ENCODE data around the gene PTH1R.

PTH1R gene

GRCh38 chr3:46866720-46867549 lies 10.6 kb upstream of the PTH1R start:
- H3K27me3 ChIP-seq (ENCODE audit: insufficient read depth, low read length, poor library complexity): no peaks in the 10 kb centered on the region
- peak; percentile 87 for ATAC-seq (ENCODE audit: insufficient read depth, low read depth)
- H3K9ac ChIP-seq (ENCODE audit: low read depth, low read length): no peak overlapping the region
- peak overlapping the region; percentile 34; the same call in 1 of the 2 replicates for H3K27ac ChIP-seq (ENCODE audit: low read length)
- DNase-seq: peak; percentile 78
- H3K9me3 ChIP-seq (ENCODE audit: insufficient read depth, low read length, severe bottlenecking): no peaks in the 10 kb centered on the region
- H3K36me3 ChIP-seq (ENCODE audit: insufficient read depth, low read length): no peaks in the 10 kb centered on the region
- no peaks in the 10 kb centered on the region for H3K79me2 ChIP-seq (ENCODE audit: insufficient read depth, low read length)
- H3K4me3 ChIP-seq (ENCODE audit: low read depth in 1 of 2, low read length in 2 of 2): no peak overlapping the region
- no peaks in the 10 kb centered on the region for H3K4me1 ChIP-seq (ENCODE audit: insufficient read depth, low read length)
- no peaks in the 10 kb centered on the region; the same call in 1 of the 2 replicates for H4K20me1 ChIP-seq (ENCODE audit: insufficient read depth, low read length)
- no peak overlapping the region for H2AFZ ChIP-seq (ENCODE audit: low read depth, low read length)
- H3K4me2 ChIP-seq (ENCODE audit: insufficient read depth, low read length): no peak overlapping the region
- TF ChIP-seq, protein P1, sequence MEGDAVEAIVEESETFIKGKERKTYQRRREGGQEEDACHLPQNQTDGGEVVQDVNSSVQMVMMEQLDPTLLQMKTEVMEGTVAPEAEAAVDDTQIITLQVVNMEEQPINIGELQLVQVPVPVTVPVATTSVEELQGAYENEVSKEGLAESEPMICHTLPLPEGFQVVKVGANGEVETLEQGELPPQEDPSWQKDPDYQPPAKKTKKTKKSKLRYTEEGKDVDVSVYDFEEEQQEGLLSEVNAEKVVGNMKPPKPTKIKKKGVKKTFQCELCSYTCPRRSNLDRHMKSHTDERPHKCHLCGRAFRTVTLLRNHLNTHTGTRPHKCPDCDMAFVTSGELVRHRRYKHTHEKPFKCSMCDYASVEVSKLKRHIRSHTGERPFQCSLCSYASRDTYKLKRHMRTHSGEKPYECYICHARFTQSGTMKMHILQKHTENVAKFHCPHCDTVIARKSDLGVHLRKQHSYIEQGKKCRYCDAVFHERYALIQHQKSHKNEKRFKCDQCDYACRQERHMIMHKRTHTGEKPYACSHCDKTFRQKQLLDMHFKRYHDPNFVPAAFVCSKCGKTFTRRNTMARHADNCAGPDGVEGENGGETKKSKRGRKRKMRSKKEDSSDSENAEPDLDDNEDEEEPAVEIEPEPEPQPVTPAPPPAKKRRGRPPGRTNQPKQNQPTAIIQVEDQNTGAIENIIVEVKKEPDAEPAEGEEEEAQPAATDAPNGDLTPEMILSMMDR (IDR thresholded peaks at IDR 0.05; ENCODE audit: borderline replicate concordance, extremely low read depth, low read length, poor library complexity, severe bottlenecking): peak; percentile 95
- no peak for TF ChIP-seq EZH2 (IDR thresholded peaks at IDR 0.05; ENCODE audit: borderline replicate concordance, low read depth, low read length, severe bottlenecking)

DNA sequence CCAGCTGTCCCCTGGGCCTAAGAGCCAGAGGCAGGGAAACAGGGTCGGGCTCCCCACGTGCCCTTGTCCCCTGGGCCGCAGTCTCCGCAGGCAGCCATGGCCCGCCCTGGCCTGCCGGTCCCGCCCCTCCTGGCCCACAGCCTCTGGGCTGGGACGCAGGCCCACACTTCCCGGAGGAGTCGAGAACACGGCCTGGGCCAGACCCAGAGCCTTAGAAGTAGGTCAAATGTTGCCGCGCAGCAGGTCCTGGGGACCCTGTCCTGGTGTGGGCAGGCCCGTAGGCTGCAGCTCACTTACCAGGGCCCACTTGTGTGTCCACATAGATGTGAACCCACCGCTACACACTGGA lies 10.0 kb upstream of the PTH1R start:
- no peak for DNase-seq
- ATAC-seq (ENCODE audit: insufficient read depth, low read depth): no peak
- H4K20me1 ChIP-seq (ENCODE audit: insufficient read depth, low read length): no peaks in the 10 kb centered on the region; the same call in 1 of the 2 replicates

DNA sequence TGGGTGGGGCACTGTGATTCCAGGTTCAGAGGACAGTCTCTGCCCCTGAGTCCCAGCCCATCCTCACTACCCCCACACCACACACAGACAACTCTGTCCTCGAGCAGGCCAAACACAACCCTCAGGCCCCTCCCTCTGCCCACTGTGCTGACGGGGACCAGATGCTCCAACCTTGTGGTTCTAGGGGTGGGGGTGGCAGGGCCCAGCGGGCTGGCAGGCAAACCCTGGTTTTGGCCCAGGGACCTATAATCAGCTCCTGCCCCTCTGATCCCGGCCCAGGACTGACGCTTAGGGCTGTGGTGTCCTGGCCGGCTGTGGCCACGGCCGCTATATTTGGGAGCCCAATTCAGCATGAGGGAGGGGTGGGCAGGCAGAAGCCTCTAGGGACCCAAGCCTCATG lies 9.2 kb upstream of the PTH1R start:
- no peak overlapping the region for H3K4me3 ChIP-seq (ENCODE audit: low read depth in 1 of 2, low read length in 2 of 2)
- no peaks in the 10 kb centered on the region for H3K36me3 ChIP-seq (ENCODE audit: insufficient read depth, low read length)
- H3K9ac ChIP-seq (ENCODE audit: low read depth, low read length): no peak overlapping the region
- TF ChIP-seq, protein P1 (IDR thresholded peaks at IDR 0.05; ENCODE audit: borderline replicate concordance, extremely low read depth, low read length, poor library complexity, severe bottlenecking): no peak
- TF ChIP-seq EZH2 (IDR thresholded peaks at IDR 0.05; ENCODE audit: borderline replicate concordance, low read depth, low read length, severe bottlenecking): no peak
- H2AFZ ChIP-seq (ENCODE audit: low read depth, low read length): no peak overlapping the region
- no peaks in the 10 kb centered on the region for H3K9me3 ChIP-seq (ENCODE audit: insufficient read depth, low read length, severe bottlenecking)
- H3K27ac ChIP-seq (ENCODE audit: low read length): no peak overlapping the region
- ATAC-seq (ENCODE audit: insufficient read depth, low read depth): no peak
- no peaks in the 10 kb centered on the region; the same call in 1 of the 2 replicates for H4K20me1 ChIP-seq (ENCODE audit: insufficient read depth, low read length)
- H3K4me2 ChIP-seq (ENCODE audit: insufficient read depth, low read length): no peak overlapping the region
- H3K27me3 ChIP-seq (ENCODE audit: insufficient read depth, low read length, poor library complexity): no peaks in the 10 kb centered on the region
- no peaks in the 10 kb centered on the region for H3K79me2 ChIP-seq (ENCODE audit: insufficient read depth, low read length)
- DNase-seq: no peak
- H3K4me1 ChIP-seq (ENCODE audit: insufficient read depth, low read length): no peaks in the 10 kb centered on the region

More for the DNA sequence above, 10.0 kb upstream of the PTH1R start:
- Histone ChIP-seq H3K4me2 (ENCODE audit: insufficient read depth, low read length) (no peak overlapping the region), H3K79me2 (ENCODE audit: insufficient read depth, low read length) (no peaks in the 10 kb centered on the region), H3K4me1 (ENCODE audit: insufficient read depth, low read length) (no peaks in the 10 kb centered on the region), H2AFZ (ENCODE audit: low read depth, low read length) (no peak overlapping the region), H3K9me3 (ENCODE audit: insufficient read depth, low read length, severe bottlenecking) (no peaks in the 10 kb centered on the region), H3K36me3 (ENCODE audit: insufficient read depth, low read length) (no peaks in the 10 kb centered on the region), H3K27me3 (ENCODE audit: insufficient read depth, low read length, poor library complexity) (no peaks in the 10 kb centered on the region), H3K4me3 (ENCODE audit: low read depth in 1 of 2, low read length in 2 of 2) (no peak overlapping the region), H3K27ac (ENCODE audit: low read length) (no peak overlapping the region), H3K9ac (ENCODE audit: low read depth, low read length) (no peak overlapping the region)
- no peak for TF ChIP-seq EZH2 (IDR thresholded peaks at IDR 0.05; ENCODE audit: borderline replicate concordance, low read depth, low read length, severe bottlenecking)
- TF ChIP-seq, protein P1 (IDR thresholded peaks at IDR 0.05; ENCODE audit: borderline replicate concordance, extremely low read depth, low read length, poor library complexity, severe bottlenecking): no peak
